Mesendoderm (in vitro differentiated cells): ENCODE data around the gene TUBGCP4.

Experiments
- DNase-seq: peaks from one replicate; pipeline ENCODE4 v3.0.0; 2013
- H2AK5ac ChIP-seq: 2 replicates; pipeline ENCODE4 v1.6.1; 2013; ENCODE audit warnings: low read length, inconsistent platforms
- H2BK120ac ChIP-seq: 2 replicates; pipeline ENCODE4 v1.6.1; 2013; ENCODE audit warnings: low read depth, mild to moderate bottlenecking, low read length, moderate library complexity, mixed read lengths
- H2BK15ac ChIP-seq: replicated peaks from 2 replicates; pipeline ENCODE4 v1.6.1; 2013; ENCODE audit warnings: low read depth, mild to moderate bottlenecking, moderate library complexity
- H2BK5ac ChIP-seq: 2 replicates; pipeline ENCODE4 v1.6.1; 2013; ENCODE audit warnings: low read length, inconsistent platforms
- H3K18ac ChIP-seq: 2 replicates; pipeline ENCODE4 v1.6.1; 2013; ENCODE audit warnings: mild to moderate bottlenecking, low read length, mixed read lengths
- H3K23ac ChIP-seq: one replicate; pipeline ENCODE4 v1.6.1; 2013; ENCODE audit warnings: low read length
- H3K27ac ChIP-seq: 2 replicates; pipeline ENCODE4 v1.5.1; 2013; ENCODE audit warnings: low read depth, mild to moderate bottlenecking, inconsistent platforms, low read length, moderate library complexity
- H3K27me3 ChIP-seq: 2 replicates; pipeline ENCODE4 v1.6.1; 2013; ENCODE audit warnings: low read length, control low read depth, mild to moderate bottlenecking, inconsistent platforms; ENCODE audit not compliant: insufficient read depth, poor library complexity
- H3K36me3 ChIP-seq: 2 replicates; pipeline ENCODE4 v1.6.1; 2013; ENCODE audit warnings: low read length, inconsistent platforms; ENCODE audit not compliant: control insufficient read depth, insufficient read depth
- H3K4ac ChIP-seq: one replicate; pipeline ENCODE4 v1.6.1; 2013; ENCODE audit warnings: low read depth, mild to moderate bottlenecking, low read length, moderate library complexity
- H3K4me1 ChIP-seq: 2 replicates; pipeline ENCODE4 v1.6.1; 2013; ENCODE audit warnings: low read depth, low read length, inconsistent platforms; ENCODE audit not compliant: control insufficient read depth
- H3K4me2 ChIP-seq: 2 replicates; pipeline ENCODE4 v1.6.1; 2013; ENCODE audit warnings: low read length
- H3K4me3 ChIP-seq: 2 replicates; pipeline ENCODE4 v1.5.1; 2013; ENCODE audit warnings: mild to moderate bottlenecking, low read length
- H3K56ac ChIP-seq: one replicate; pipeline ENCODE4 v1.6.1; 2013; ENCODE audit warnings: low read length
- H3K79me1 ChIP-seq: 2 replicates; pipeline ENCODE4 v1.6.1; 2013; ENCODE audit warnings: low read length, inconsistent platforms
- H3K79me2 ChIP-seq: 2 replicates; pipeline ENCODE4 v1.6.1; 2013; ENCODE audit warnings: mild to moderate bottlenecking, low read length; ENCODE audit not compliant: control insufficient read depth, insufficient read depth
- H3K9ac ChIP-seq: 2 replicates; pipeline ENCODE4 v1.6.1; 2013; ENCODE audit warnings: low read length, inconsistent platforms
- H4K5ac ChIP-seq: one replicate; pipeline ENCODE4 v1.6.1; 2013; ENCODE audit warnings: low read length
- H4K8ac ChIP-seq: one replicate; pipeline ENCODE4 v1.6.1; 2013; ENCODE audit warnings: low read depth, mild to moderate bottlenecking, control low read depth, low read length, moderate library complexity
- WGBS: extraction: QIAGEN DNeasy Blood & Tissue Kit; methylation state at CpG from one replicate; pipeline ENCODE4 v1.1.7; 2013; ENCODE audit warnings: low lambda C conversion rate, missing lambda C conversion rate; ENCODE audit not compliant: insufficient coverage; ENCODE audit errors: extremely low coverage; 5-methylcytosine and 5-hydroxymethylcytosine counted together

TUBGCP4 gene

DNA sequence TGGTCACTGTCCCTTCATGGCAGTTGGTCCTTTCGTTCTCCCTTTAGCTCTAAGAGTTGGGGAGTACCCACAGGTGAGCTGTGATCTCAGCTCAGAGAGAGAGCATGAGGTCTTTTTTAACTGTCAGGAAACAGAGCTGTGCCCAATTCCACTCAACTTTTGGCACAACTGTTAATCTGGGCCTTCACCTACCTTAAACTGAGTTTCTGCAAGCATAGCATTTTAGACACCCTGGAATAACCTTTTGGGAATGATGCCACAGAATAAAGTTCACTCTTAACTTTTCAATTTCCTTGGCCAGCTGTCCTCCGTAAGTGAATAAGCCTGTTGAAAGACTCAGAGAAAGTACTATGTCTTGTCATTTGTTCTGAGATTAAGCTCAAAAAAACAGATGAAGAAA lies 35.9 kb downstream of the TUBGCP4 start:
- no peak overlapping the region for H4K5ac ChIP-seq
- peaks cover 22% of the 10 kb centered on the region for H3K36me3 ChIP-seq
- no peaks in the 10 kb centered on the region for H3K27me3 ChIP-seq
- H2BK15ac ChIP-seq = no peak overlapping the region
- H4K8ac ChIP-seq = no peak overlapping the region
- H3K56ac ChIP-seq = no peak overlapping the region
- H2BK120ac ChIP-seq = no peak overlapping the region
- no peak overlapping the region for H3K4me3 ChIP-seq
- H3K27ac ChIP-seq = no peak overlapping the region
- no CpG with 5 or more reads among the region's 2 CpGs for WGBS
- H3K23ac ChIP-seq = no peak overlapping the region
- H2AK5ac ChIP-seq = no peak overlapping the region
- no peak overlapping the region for H3K4ac ChIP-seq
- no peaks in the 10 kb centered on the region for H3K79me2 ChIP-seq
- no peak overlapping the region for H3K18ac ChIP-seq
- no peak for DNase-seq
- H3K79me1 ChIP-seq = no peaks in the 10 kb centered on the region
- H3K9ac ChIP-seq = no peak overlapping the region
- H3K4me1 ChIP-seq = no peaks in the 10 kb centered on the region
- H2BK5ac ChIP-seq = no peak overlapping the region
- no peak overlapping the region for H3K4me2 ChIP-seq

DNA sequence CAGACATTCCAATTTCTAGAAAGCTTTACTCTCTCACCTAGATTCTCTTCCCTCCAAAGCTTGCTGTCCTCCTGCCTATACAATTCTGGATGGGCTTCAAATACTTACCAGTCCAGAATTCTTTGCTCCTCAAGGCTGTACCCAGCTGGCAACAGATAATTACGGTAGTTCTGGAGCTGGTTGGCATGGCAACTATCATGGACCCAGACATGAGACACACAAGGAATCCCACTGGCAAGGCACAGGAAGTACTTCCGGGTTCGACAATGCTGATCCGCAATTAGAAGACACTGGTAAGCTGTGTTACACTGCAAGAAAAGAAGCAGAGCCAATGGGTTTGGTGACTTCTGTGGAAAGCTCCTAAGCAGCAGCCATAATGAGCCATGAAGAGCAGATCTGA lies 37.9 kb downstream of the TUBGCP4 start:
- no peaks in the 10 kb centered on the region for H3K79me1 ChIP-seq
- DNase-seq = peak; percentile 68
- no peak overlapping the region for H3K27ac ChIP-seq
- no peak overlapping the region for H2BK120ac ChIP-seq
- no peak overlapping the region for H3K56ac ChIP-seq
- H3K9ac ChIP-seq = no peak overlapping the region
- H2BK5ac ChIP-seq = no peak overlapping the region
- no peak overlapping the region for H4K8ac ChIP-seq
- H2AK5ac ChIP-seq = no peak overlapping the region
- no CpG with 5 or more reads among the region's 4 CpGs for WGBS
- H3K27me3 ChIP-seq = no peaks in the 10 kb centered on the region
- no peak overlapping the region for H3K4me2 ChIP-seq
- H3K4me1 ChIP-seq = no peaks in the 10 kb centered on the region
- H2BK15ac ChIP-seq = no peak overlapping the region
- H3K4me3 ChIP-seq = no peak overlapping the region
- H3K79me2 ChIP-seq = no peaks in the 10 kb centered on the region
- no peak overlapping the region for H4K5ac ChIP-seq
- peaks cover 21% of the 10 kb centered on the region for H3K36me3 ChIP-seq
- no peak overlapping the region for H3K18ac ChIP-seq
- no peak overlapping the region for H3K23ac ChIP-seq
- no peak overlapping the region for H3K4ac ChIP-seq

DNA sequence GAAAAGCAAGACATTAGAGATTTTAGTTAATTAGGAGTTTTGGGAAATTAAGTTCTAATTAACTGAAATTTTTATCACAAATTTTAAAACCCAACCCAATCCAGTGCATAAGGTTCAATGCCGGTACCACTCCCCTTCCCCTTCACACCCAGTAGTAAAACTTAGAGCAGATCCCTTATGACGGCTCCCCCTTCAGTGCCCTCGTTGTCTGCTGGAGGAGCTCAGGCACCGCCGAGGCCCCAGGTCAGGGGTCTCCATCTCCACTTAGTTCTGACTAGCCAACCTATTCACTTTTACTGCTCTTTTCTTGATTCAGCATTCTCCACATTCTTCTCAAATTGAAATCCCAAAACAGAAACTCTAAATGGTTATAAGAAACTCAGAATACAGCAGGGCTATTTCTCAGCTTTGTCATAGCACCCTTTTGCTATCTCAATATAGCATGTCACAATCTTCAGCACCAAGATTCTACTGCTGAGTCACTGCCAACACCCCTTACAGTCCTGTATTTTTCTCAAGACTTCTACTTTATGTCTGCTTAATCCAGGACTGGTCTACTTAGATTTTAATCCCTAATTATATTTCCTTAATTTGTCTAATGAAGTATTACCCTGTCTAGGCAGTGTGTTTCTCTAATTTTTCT lies 39.8 kb downstream of the TUBGCP4 start:
- no peak overlapping the region for H2BK120ac ChIP-seq
- peak; percentile 15 for DNase-seq
- H3K9ac ChIP-seq = no peak overlapping the region
- H2BK15ac ChIP-seq = no peak overlapping the region
- H3K56ac ChIP-seq = no peak overlapping the region
- WGBS = no CpG with 5 or more reads among the region's 5 CpGs
- H3K27me3 ChIP-seq = no peaks in the 10 kb centered on the region
- H3K4ac ChIP-seq = no peak overlapping the region
- H3K79me1 ChIP-seq = no peaks in the 10 kb centered on the region
- no peaks in the 10 kb centered on the region for H3K4me1 ChIP-seq
- H3K4me2 ChIP-seq = no peak overlapping the region
- H4K5ac ChIP-seq = no peak overlapping the region
- H3K27ac ChIP-seq = no peak overlapping the region
- no peak overlapping the region for H3K4me3 ChIP-seq
- no peak overlapping the region for H2AK5ac ChIP-seq
- H3K36me3 ChIP-seq = peaks cover 18% of the 10 kb centered on the region
- no peak overlapping the region for H2BK5ac ChIP-seq
- no peak overlapping the region for H4K8ac ChIP-seq
- H3K79me2 ChIP-seq = no peaks in the 10 kb centered on the region
- H3K18ac ChIP-seq = no peak overlapping the region
- no peak overlapping the region for H3K23ac ChIP-seq

DNA sequence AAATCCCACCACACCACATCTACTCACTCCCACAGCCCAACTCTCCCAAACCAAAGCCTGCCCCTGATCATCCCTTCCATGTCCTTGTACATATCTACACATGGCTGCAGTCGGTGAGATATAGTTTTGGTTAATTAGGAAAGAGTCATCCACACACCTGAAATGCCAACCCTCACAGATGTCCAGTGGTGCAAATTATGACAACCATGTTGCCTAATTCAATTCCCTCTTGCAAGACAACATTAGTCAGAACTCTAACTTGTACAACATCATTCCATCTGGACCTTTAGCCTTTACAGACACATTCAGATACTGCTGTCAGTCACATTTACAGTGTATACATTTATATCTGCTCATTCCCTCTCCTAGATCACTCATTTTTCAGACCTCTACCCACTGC lies 41.2 kb downstream of the TUBGCP4 start:
- no peak overlapping the region for H2BK5ac ChIP-seq
- no peaks in the 10 kb centered on the region for H3K27me3 ChIP-seq
- no peak overlapping the region for H4K8ac ChIP-seq
- H3K9ac ChIP-seq = no peak overlapping the region
- no peak overlapping the region for H3K4me2 ChIP-seq
- H3K79me2 ChIP-seq = no peaks in the 10 kb centered on the region
- WGBS = no CpG with 5 or more reads among the region's 1 CpG
- H3K56ac ChIP-seq = no peak overlapping the region
- no peak overlapping the region for H2BK15ac ChIP-seq
- no peaks in the 10 kb centered on the region for H3K79me1 ChIP-seq
- no peak overlapping the region for H2BK120ac ChIP-seq
- DNase-seq = no peak
- no peak overlapping the region for H3K27ac ChIP-seq
- H3K23ac ChIP-seq = no peak overlapping the region
- no peaks in the 10 kb centered on the region for H3K4me1 ChIP-seq
- no peak overlapping the region for H3K18ac ChIP-seq
- no peak overlapping the region for H4K5ac ChIP-seq
- no peak overlapping the region for H2AK5ac ChIP-seq
- H3K4me3 ChIP-seq = no peak overlapping the region
- H3K36me3 ChIP-seq = peaks cover 15% of the 10 kb centered on the region
- H3K4ac ChIP-seq = no peak overlapping the region

DNA sequence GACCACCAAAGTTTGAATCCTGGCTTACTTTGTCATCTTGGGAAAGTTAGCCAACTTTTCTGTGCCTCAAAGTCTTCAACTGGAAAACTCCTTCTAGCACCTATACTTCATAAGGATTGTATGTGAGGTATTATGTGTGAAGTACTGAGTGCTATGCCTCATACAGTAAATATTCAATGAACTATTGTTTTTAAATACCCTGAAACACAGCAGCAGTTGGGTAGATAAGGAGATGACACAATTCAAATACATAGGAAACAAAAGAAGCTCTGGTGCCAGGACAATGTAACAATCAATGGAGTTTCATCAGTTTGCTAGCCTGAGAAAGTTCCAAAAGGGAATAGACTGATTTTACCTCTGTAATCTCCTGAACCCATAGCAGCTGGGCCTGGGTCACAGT lies 43.3 kb downstream of the TUBGCP4 start:
- Histone ChIP-seq H3K27me3 (no peaks in the 10 kb centered on the region), H3K23ac (no peak overlapping the region), H3K36me3 (peaks cover 7% of the 10 kb centered on the region), H3K18ac (no peak overlapping the region), H2BK5ac (no peak overlapping the region), H3K9ac (no peak overlapping the region), H3K56ac (no peak overlapping the region), H3K4me2 (no peak overlapping the region), H2AK5ac (no peak overlapping the region), H3K4me1 (no peaks in the 10 kb centered on the region), H3K27ac (no peak overlapping the region), H3K79me2 (no peaks in the 10 kb centered on the region), H3K79me1 (no peaks in the 10 kb centered on the region), H3K4me3 (no peak overlapping the region), H2BK120ac (no peak overlapping the region), H3K4ac (no peak overlapping the region), H4K8ac (no peak overlapping the region), H4K5ac (no peak overlapping the region), H2BK15ac (no peak overlapping the region)
- peak; percentile 72 for DNase-seq

DNA sequence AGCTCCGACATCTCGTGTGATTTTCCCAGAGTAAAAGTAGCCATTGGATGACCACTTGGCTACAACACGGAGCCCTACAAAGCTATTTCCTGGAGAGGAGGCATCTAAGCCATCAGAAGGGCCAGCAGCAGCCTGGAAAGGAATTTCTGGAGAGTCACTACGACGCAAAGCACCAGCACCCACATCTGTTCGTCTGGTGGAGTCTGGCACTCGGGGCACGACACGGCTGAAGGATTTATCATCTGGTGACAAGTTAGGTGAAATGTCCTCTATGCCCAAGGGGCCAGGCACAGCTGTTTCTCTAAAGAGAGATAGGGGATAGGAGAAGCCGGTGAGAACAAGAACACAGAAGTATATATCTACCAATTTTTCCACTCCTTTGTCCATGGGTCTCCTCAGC lies 49.5 kb downstream of the TUBGCP4 start:
- Histone ChIP-seq H3K79me2 (no peaks in the 10 kb centered on the region), H3K27ac (no peak overlapping the region), H2BK120ac (no peak overlapping the region), H3K4me2 (no peak overlapping the region), H2BK5ac (no peak overlapping the region), H3K4me1 (no peaks in the 10 kb centered on the region), H3K79me1 (no peaks in the 10 kb centered on the region), H4K8ac (no peak overlapping the region), H3K56ac (no peak overlapping the region), H3K4me3 (no peak overlapping the region), H3K9ac (no peak overlapping the region), H2BK15ac (no peak overlapping the region), H3K4ac (no peak overlapping the region), H2AK5ac (no peak overlapping the region), H3K18ac (no peak overlapping the region), H3K23ac (no peak overlapping the region), H3K36me3 (peaks cover 4% of the 10 kb centered on the region), H4K5ac (no peak overlapping the region), H3K27me3 (no peaks in the 10 kb centered on the region)
- WGBS = no CpG with 5 or more reads among the region's 10 CpGs
- no peak for DNase-seq
